GM19238 (cell line): ENCODE results near the gene CPPED1.
"Not testable (repeated sequence)": the region's sequence is repeated elsewhere in the genome, so short reads cannot be mapped to it uniquely, and the experiment has no call there.

ENCODE experiments used
- DNase-seq: peaks from one replicate; pipeline ENCODE4 v3.0.0; 2011; ENCODE audit warnings: low spot score; ENCODE audit not compliant: insufficient read length

CPPED1 gene

DNA sequence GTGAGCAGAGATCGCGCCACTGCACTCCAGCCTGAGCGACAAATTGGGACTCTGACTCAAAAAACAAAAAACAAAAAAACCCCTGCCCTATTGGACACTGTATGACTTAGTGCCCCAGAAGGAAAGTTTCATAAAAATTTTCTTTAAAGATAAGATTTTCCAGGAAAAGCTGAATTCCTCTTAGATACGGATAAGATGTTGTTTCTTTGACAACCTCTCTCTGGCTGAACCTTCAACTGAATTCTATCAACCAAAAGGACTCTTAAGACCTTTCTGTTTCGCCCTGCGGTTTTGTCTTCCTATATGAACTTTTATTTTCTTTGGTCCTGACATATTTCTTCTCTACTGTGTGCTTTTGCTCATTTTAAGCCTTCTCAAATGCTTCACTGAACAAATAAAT, 35.8 kb downstream of the CPPED1 start:
- no peak for DNase-seq

DNA sequence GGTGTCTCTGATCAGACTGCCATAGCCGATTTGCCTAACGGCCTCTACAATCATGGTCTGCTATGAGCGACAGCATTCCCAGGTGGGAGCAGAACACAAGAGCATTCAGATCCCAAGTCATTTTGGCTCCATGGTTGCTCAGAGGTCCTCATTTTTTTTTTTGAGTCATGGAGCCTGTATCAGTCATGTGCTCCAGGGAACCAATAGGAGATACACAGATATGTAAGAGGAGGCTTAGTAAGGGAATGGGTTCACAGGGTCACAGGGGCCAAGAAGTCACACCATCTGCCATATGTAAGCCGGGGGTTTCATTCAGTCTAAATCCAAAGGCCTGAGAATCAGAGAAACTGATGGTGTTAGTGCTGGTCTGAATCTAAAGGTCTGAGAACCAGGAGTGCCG, 36.8 kb downstream of the CPPED1 start:
- no peak for DNase-seq

GRCh38 chr16:12766208-12766607, 37.5 kb downstream of the CPPED1 start:
- not testable (repeated sequence) for DNase-seq

DNA sequence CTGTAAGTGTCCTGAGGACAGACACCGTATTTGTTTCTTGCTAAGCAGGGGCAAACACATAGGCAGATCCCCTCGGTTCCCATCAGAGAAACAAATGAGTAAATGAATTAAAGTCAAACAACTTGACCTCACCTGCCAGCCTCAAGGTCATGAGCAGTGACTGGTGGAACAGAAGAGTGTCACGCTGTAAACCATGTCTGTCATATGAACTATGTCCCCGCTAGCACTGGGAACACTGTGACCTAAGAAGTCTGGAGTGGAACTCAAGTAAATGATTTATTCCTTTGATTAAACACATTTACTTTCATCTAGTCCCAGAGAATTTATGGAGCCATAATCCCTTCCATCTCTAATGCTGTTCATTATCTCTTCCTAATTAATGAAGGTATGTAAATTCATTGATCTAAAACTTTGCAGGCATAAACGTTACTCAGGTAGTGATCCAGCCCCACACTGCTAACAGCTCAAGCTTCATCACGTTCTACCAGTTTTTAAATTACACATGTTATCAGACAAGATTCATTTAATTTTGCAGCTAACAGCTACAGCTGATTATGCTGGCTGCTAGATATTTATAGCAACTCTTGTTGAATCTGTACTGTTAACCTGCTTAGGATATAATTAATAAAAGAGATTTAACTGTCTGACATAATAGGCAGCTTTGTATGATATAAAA, 38.7 kb downstream of the CPPED1 start:
- no peak for DNase-seq

- DNase-seq, result no peak
Measured at GRCh38 chr16:12763517-12763916, 40.2 kb downstream of the CPPED1 start.

GRCh38 chr16:12760819-12761611, 42.7 kb downstream of the CPPED1 start:
- no peak for DNase-seq

DNA sequence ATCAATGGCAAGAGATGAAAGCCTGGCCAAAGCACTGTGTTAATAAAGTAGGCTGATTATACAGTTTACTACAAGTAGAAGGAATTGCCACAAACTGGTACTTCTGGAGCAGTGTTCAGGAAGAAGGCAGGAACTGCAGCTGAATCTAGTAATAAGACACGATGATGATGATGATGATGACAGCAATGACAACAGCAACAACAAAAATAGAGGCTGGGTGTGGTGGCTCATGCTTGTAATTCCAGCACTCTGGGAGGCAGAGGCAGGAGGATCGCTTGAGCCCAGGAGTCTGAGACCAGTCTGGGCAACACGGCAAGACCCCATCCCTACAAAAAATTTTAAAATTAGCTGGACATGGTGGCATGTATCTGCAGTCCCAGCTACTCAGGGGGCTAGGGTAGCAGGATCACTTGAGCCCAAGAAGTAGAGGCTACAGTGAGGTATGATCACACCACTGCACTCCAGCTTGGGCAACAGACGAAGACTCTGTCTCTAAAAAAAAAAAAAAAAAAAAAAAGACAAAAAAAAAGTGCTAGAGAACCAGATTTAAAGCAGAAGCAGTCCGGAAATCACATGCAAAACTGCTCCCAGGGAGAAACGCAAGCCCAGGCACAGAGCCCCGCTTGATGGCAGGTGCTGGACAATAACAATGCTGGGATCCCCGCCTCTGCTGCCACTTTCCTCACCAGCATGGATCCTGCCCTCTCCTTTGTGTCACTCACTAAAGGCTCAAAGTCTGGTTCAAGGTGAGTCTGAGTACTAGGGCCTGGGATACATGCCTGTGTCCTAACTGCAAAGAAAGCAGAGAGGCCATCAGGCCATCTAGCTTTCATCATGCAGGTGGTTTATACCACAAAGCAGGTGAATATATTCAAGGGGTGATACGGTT, 44.8 kb downstream of the CPPED1 start:
- no peak for DNase-seq

GRCh38 chr16:12758031-12758669, 45.5 kb downstream of the CPPED1 start:
- DNase-seq, result no peak

- no peak for DNase-seq
Measured at GRCh38 chr16:12757546-12757945, 46.1 kb downstream of the CPPED1 start.

GRCh38 chr16:12754824-12755543, 48.7 kb downstream of the CPPED1 start:
- DNase-seq, result no peak

- no peak for DNase-seq
Measured at GRCh38 chr16:12753203-12754023, 50.3 kb downstream of the CPPED1 start.

GRCh38 chr16:12752159-12752558, 51.5 kb downstream of the CPPED1 start:
- no peak for DNase-seq

DNA sequence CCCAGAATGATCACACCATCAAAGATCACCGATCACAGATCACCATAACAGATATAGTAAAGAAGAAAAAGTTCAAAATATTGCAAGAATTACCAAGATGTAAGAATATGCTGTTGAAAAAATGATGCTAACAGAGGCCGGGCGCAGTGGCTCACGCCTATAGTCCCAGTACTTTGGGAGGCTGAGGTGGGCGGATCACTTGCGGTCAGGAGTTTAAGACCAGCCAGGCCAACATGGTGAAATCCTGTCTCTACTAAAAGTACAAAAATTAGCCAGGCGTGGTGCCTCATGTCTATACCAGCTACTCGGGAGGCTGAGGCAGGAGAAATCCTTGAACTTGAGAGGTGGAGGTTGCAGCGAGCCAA, 53.2 kb downstream of the CPPED1 start:
- no peak for DNase-seq

- no peak for DNase-seq
Measured at GRCh38 chr16:12749076-12749475, 54.6 kb downstream of the CPPED1 start.

DNA sequence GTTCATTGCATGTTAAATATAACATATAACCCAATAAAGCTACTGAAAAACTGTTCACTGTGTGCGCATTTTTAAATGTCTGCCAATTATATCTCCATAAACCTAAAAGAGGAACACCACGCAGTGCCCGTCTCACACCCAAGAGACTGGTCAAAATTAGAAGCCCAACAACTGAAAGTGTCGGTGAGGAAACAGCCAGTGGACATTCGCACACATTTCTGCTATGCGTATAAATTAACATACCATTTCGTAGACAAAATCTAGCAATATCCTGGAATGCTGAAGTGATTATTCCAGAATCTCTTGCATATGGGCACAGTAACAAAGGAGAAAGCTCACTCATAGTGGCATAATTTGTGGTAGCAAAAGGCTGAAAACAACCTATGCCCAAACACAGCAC, 55.9 kb downstream of the CPPED1 start:
- no peak for DNase-seq

- DNase-seq, result no peak
Measured at GRCh38 chr16:12747261-12747660, 56.4 kb downstream of the CPPED1 start.

- DNase-seq, result no peak
Measured at GRCh38 chr16:12744860-12745259, 58.8 kb downstream of the CPPED1 start.

DNA sequence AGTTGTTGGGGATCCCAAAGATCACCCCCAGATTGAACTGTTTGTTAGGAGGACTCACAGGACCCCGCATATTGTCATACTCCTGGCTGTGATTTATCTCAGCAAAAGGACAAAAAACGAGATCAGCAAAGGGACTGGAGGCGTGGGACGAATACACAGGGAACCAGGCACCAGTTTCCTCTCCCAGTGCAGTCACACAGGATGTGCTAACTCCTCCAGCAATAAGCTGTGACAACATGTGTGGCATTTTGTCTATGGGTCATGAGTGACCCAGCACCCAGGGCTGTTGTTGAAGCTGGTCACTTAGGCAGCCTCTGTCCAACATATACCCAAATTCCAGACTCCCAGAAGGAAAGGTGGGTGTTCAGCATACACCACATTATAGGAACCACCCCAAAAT, 60.9 kb downstream of the CPPED1 start:
- no peak for DNase-seq

DNA sequence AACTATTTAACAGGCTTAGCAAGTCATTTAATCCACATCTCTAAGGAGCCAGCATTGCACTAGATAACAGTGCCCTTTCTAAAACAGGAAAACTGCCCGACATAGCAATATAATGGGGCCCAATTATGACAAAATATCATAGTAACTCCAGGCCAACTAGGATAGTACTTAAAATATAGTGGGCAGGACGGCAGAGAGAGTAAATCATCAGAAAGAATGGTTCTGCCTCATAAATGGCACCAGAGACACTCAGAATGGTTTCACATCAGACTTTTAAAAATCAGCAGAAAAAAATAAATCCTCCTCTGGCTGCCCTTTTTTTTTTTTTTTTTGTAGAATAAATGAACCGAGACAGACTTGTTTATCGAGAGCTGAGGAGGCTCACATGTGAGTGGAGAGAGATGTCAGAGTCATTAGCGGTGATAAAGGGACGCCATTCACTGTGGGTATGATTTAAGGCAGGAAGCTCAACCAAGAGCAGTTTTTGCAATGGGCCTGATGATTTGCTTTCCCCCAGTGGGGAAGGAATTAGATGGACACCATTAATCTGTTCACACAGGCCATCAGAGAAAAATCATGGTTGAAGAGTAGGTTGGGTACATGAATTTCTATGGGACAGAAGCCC, 62.6 kb downstream of the CPPED1 start:
- DNase-seq, result no peak

GRCh38 chr16:12739738-12740137, 63.9 kb downstream of the CPPED1 start:
- no peak for DNase-seq
